HG03139 (cell line): ENCODE results near the gene TNFRSF18.
A peak's percentile ranks its signal among the peaks of the same experiment; 100 is the strongest.

ENCODE experiments used
- ATAC-seq: cut with Tn5 transposase; IDR thresholded peaks from one replicate; pipeline ENCODE4 v1.9.1; 2021; ENCODE audit not compliant: unreplicated experiment

The TNFRSF18 gene

DNA sequence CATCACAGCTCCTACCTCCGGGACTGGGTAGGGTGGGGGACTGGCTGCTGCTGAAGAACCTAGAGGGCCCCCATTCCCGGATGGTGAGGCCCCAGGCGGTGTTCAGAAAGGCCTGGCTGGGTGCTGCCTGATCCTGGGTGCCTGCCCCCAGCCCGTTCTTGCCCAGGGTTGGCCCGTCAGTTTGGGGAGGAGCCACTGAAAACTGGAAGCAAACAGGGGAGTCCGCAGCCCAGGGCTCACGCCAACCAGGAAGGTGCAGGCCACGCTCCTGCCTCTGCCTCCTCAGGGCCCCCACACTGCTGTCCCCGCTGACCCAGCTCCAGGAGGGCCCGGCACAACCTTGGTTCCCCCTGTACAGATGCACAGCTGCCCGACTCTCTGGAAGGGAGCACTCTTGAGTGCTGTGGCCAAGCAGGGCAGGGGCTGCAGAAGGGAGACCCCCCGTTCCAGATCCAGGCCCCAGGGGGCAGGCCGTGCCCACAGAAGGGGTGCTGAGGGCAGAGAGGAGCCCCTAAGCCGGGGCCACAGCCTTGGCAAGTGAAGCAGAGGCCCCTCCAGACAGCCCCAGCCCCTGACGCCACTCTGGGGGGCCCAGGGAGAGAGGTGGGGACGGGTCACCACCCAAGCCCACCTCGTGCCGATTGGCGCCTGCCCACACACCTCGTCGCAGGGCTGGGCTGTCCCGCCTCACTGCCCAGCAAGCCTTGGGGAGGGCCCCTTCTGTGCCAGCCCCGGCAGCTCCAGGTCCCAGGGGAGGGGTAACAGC is 34.6 kb upstream of the TNFRSF18 start:
- ATAC-seq: no peak

DNA sequence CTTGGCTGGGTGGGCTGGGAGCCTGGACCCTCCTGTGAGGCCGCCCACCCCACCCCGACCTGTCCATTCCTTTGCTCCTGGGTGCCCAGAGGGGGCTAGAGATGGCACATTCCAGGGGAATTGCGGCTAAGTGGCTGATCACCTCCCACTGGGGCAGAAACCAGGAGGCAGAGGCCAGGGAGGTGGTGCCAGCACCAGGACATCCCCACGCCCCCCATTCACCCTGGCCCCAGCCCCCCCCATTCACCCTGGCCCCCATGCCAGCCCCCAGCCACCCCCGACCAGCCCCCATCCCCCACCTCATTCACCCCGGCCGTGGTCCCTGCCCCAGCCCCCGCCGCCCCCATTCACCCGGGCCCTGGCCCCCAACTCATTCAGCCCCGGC is 33.9 kb upstream of the TNFRSF18 start:
- ATAC-seq: no peak

DNA sequence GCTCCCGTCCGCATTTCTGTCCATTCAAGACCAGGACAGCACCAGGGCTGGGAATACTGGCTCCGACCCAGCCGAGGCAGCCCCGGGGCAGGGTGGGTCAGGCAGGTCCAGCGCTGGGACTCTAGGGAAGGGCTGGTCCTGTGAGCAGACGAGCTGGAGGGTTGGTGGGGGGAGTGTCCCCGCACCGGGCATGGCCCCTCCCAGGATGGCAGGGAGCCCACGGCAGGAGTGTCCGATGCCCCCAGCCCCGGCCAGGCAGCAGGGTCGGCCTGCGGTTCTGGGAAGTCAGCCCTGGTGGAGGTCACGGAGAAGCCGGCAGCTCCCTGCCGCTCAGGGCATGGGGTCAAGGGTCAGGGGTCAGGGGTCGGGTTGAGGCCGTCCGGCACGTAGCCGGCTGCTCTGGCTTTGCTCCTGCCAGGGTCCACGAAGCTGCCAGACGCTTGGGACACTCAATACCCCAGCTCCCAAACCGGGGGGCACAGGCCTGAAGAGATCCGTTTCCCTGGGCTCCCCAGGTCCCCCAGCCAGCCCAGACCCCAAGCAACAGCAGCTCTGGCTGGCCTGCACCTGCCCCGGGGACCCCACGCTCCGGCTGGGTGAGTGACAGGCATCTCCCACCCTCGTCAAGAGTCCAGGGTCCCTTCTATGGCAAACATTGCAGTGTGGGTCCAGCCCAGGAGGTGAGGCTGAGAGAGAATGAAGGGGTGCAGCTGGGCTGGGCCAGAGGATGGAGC is 33.4 kb upstream of the TNFRSF18 start:
- ATAC-seq: no peak

DNA sequence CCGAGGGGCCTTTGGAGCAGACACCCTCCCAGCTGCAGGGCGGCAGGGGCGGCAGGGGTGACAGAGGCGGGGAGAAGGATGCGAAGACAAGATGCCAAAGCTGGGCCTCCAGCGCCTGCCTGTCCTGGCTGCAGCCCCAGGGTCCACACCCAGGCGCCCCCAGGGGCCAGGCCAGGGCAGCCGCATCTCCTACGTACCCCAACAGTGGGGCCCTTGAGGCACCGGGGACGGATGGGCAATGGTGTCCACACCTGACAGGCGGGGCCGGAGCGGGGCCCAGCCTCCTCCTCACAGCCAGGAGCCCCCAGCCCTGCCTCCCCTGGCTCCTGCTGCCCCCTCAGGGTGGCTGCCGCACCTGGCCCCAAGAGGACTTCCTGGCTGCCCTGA is 32.8 kb upstream of the TNFRSF18 start:
- no peak for ATAC-seq

DNA sequence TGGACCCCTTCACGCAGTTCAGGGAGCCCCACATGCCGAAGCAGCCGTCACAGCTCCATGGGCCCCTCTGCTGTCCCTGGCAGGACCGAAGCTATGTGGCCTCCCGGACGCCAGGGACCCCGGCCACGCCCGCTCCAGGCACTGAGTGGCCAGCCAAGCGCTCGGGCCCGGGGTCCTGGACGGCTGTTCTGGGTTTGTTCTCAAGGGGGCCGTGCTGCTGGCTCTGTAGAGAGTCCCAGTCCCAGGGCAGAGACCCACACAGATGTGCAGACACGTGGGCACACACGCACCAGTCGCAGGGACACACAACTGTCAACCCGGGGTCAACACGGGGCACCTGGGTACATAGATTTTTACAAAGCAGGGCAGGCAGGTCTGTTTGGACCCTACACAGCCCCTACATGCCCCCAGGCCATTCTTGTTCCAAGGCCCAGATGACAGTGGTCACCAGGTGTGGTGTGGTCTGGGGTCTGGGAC is 32.3 kb upstream of the TNFRSF18 start:
- no peak for ATAC-seq

DNA sequence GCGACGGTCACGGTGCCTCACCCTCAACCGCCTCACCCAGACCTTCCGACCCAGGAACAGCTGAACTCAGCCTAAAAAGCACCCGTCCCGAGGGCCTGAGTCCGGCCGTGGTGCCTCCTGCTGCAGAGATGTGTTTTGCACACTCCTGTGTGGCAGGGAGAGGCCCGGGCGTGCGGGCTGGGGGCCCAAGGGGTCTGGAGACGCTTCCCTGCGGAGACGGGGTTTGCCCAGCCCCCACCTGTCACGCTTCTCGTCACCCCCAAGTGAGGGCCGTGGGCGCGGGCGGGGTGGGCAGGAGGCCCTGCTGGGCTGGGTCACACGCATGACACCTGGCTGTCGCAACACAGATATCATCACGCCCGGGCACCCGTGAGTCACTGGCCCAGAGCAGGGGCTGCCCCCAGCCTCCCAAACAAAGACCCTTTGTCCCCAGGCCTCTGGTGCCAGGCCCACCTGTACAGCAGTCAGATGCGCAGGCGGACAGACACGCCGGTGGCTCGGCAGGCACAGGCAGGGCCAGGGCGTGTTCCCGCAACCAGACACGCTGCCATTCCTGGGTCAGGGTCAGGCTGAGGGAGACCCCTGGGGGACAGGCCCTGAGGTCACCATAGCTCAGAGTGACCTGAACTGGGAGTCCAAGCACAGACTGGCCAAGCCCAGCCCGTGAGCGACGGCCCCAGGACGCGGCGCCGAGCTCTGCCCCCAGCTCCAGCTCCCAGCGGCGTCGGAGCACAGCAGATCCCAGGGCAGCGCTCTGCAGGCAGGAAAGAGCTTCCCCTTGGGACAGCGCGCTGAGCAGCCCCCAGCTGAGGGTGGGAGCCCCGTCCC is 31.7 kb upstream of the TNFRSF18 start:
- ATAC-seq: no peak

DNA sequence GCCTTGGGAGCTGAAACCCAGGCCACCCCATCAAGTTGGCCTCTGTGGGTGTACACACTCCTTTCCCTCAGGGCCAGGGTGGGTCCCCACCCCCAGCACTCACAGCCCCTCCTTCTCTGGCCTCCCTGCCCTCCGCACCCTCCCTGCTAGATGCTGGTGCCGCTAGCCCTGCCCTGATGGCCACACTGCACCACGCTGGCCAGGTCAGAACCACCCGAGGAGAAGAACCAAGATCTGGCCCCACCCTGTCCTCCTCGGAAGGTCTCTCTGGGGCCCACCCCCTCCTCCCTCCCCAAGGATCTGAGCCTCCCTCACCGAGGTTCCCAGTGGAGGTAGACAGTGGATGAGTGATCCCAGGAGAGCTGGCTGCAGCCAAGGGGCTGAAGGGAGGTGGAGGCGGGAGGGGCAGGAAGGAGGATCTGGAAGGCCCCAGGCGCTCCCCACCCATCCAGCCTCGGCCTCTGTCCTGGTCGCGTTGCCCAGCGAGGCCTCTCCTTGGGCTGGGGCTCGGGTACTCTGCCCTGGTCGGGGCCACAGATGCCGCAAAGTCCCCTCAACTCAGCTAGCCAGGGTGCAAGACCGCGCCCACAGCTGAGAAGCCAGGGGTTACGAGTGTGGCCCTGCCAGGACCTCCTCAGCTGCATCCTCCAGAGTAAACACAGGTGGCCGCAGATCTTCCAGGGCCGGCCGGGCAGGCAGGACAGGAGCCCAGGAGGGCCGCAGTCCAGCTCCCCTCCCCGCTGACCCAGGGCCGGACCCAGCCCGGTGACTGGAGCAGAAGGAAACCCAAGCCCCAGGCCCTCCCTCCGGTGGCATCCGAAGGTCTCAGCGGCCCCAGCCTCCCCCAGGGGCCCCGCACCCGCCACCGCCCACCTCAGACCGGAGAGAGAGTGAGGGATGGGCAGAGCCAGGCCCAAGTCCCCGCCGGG is 30.8 kb upstream of the TNFRSF18 start:
- no peak for ATAC-seq

DNA sequence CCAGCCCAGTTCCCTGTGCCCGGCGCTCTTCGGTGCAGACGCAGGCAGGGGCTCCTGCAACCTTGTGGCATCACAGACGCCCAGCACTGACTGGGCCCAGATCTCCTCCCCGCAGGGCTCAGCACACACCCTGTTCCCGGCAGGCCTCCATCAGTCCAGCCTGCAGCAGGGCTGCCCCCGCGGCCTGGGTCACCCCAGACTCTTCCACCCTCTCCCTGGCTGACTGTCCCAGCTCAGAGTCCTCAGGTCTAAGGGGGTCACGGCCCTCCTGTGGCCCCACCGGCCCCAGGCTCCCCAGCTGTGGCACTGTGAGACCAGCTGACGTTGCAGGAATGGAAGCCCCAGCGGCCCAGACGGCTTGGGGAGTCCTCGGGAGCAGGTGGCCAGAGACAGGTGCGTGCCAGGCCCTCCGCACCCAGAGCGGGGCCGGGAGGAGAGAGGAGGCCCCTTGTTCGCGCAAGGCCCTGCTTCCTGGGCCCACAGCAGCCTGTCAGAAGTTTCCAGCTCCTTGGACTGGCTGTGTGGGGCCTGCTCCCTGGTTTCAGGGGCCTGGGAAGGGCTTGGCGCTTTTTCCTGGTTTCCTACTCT is 29.9 kb upstream of the TNFRSF18 start:
- ATAC-seq: no peak

DNA sequence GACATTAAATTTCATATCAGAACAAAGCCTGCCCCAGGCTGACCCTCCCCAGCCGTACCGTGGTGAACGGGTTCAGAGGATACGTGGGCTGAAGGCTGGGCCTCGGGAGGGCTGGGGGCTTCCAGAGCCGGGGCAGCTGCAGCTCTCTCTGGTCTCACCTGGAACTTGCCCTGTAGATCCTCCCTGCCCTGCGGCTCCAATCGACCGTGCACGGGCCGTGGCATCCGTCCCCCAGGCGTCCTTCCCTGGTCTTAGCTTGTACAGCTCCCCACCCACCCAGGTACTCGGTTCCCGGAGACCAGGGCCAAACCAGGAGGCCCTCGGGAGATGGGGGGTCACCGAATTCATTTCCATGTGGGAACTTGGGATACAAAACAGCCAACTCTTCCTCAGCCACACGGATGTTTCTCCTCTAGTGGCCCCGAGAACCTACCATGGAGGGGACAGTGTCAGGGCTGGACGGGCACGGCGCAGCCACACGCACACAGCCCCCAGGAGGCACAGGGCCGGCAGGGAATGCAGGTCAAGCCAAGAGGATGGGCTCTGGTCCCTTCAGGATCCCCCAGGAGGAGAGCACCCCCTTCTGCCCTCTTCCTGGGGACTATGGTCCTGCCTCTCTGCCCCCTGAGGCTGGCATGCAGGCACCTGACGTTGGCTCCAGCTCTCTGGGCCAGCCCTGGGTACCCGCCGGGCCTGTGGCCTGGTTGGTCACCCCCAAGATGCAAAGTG is 28.8 kb upstream of the TNFRSF18 start:
- no peak for ATAC-seq

DNA sequence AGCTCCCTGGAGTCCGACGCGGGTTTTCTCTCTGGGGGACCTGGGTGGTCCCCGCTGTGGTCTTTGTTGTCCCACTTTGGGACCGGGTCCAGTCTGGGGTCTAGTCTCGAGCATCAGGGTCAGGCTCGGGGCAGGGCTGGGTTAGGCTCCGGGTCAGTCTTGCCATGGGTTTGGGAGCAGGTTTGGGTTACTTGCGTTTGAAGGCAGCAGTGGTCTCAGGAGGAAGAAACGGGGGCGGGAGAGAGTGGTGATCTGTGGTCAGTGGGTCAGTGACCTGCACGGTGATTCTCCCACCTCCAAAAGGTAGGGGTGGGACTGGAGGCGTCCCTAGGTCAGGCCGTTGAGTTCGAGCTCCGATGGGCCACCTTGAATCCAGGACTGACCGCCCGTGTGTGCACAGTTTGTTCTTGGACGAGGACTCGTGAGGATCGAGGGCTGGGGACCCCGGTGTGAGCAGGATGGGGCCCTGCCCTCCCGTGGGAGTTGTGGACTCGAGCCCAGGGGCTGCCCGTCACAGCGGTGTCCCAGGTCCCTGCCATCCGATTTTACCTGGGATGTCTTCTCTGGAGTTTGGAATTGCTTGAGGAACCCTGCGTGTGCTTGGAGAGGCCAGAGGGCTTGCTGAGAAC is 27.9 kb upstream of the TNFRSF18 start:
- no peak for ATAC-seq

DNA sequence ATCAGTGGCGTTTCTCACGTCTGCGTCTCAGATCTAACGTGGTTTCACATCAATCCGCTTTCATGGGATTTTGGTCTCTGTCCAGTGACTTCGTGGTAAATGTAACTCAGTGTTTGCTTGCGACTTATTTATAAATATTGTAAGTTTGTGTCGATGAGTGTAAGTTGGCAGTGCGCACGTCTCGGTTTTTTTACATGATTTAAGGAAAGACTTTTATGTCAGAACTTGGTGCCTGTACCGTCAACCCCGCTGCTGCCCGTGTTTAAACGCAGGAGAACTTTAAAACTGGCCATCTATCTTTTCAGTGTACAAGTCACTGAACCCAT is 27.1 kb upstream of the TNFRSF18 start:
- ATAC-seq: no peak

DNA sequence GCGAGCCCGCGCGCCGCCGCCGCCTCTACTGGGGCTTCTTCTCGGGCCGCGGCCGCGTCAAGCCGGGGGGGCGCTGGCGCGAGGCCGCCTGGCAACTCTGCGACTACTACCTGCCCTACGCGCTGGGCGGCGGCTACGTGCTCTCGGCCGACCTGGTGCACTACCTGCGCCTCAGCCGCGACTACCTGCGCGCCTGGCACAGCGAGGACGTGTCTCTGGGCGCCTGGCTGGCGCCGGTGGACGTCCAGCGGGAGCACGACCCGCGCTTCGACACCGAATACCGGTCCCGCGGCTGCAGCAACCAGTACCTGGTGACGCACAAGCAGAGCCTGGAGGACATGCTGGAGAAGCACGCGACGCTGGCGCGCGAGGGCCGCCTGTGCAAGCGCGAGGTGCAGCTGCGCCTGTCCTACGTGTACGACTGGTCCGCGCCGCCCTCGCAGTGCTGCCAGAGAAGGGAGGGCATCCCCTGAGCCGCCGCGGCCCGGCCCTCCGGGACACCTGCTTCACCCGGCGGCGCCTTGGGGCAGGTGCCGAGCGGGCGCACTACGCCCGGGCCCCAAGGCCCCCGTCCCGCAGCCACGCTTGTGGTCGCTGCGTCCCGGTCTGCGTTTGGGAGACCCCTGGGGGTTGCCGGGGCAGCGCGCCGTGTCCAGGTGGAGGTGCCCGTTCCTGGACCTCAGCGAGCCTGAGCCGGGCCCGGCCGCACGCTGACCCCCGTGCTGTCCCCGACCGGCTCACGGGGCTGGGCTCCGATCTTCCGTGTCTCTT is 26.6 kb upstream of the TNFRSF18 start:
- no peak for ATAC-seq

DNA sequence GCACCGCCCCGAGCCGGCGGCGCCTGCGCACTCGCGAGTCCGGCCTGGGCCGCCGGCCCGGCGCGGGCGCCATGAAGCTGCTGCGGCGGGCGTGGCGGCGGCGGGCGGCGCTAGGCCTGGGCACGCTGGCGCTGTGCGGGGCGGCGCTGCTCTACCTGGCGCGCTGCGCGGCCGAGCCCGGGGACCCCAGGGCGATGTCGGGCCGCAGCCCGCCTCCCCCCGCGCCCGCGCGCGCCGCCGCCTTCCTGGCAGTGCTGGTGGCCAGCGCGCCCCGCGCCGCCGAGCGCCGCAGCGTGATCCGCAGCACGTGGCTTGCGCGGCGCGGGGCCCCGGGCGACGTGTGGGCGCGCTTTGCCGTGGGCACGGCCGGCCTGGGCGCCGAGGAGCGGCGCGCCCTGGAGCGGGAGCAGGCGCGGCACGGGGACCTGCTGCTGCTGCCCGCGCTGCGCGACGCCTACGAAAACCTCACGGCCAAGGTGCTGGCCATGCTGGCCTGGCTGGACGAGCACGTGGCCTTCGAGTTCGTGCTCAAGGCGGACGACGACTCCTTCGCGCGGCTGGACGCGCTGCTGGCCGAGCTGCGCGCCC is 25.9 kb upstream of the TNFRSF18 start, which contains the start of gene B3GALT6:
Gene B3GALT6 (plus strand): TSS at position 30 of the 588 bp plus-strand sequence. CDS start 42 bp downstream, at position 72.
- no peak for ATAC-seq

DNA sequence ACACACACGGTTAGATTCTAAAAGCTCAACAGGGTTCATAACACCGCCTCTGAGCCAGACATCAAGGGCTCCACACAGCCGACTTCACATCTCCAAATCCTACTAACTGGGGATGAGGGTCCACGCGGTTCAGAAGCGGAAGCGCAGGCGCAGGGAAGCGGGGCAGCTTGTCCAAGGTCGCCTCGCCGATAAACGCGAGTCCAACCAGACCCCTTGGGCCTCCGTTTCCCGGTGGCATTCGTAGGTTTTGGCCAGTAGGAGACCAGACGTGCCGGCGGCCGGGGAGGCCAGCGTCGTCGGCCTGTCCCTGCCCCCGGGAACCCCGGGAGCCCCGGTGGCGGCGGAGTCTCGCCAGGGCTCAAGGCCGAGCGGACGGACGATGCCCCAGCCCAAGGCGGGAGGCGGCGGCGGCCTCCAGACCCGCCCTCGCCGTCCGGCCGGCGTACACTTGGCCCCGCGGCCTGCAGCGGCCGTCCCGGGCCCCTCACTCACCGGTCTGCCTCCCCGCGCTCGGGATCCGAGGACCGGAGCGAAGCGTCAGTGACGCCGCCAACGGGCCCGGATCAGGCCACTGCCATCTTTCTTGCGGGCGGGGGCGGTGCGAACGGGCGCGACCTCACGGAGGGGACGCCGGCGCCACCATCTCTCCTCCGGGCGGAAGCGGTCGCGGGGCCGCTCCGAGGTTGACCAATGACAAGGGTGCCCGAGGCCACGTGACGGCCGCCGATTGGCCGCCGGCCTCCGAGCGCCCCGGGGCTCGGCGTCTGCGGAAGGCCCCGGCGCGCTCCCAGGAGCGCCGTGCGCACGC is 25.2 kb upstream of the TNFRSF18 start, which contains the start of gene SDF4:
Gene SDF4 (minus strand): TSS at position 602 of the 808 bp plus-strand sequence. CDS start 3,229 bp downstream, outside the sequence.
- ATAC-seq: peak; percentile 85

DNA sequence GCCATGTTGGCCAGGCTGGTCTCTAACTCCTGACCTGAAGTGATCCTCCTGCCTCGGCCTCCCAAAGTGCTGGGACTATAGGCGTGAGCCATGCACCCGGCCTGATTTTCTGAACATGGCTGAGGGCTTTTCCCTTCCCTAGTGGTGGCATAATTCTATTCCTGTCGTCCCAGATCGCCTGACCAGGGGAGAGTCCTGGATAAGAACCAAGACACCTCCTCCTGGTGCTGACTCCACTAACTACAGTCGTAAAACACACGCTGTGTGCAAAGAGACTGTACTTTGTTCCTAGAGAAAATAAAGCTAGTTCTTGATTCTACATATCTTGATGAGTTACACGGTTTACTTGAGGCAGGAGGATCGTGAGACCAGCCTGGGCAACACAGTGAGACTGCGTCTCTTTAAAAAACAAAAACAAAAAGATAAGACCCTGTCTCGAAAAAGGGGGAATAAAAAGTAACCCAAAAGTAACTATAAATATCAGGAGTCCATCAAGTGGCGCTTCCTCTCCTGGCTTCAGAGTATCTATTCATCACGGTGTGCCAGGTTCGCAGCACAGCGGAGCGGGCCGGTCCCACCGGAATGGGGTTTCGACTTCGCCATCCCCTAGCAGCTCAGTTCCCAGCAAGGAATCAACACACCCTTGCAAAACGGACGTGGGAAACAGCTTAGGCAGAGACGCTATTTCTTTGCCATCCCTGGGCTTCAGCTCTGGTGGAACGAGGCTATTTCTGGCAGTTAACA is 24.4 kb upstream of the TNFRSF18 start:
- ATAC-seq: no peak

DNA sequence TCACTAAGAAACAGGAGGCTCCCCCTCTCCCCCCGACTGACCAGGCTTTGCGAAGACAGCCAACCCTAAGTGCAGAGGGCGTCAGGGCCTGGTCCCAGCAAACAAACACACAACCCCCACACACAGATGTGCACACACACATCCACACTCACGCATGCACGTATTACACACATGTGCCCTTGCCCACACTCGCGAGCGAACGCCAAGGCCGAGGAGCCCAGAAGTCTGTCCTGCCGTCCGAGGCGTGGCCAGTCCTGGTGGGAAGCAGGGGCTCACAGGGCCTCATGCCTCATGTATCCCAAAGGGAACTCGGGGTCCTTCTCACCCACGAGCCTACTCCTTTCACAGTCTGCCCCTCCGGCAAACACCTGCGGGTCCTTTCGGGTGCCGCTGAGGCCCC is 23.4 kb upstream of the TNFRSF18 start:
- no peak for ATAC-seq
